GM12872 (cell line): ENCODE results near the gene CTXN1.

Experiments
- CTCF ChIP-seq: IDR thresholded peaks from 3 replicates; pipeline ENCODE4 v1.5.1; 2011; ENCODE audit warnings: low read depth, mild to moderate bottlenecking, low read length, moderate library complexity; ENCODE audit not compliant: insufficient read depth

CTXN1 gene

DNA sequence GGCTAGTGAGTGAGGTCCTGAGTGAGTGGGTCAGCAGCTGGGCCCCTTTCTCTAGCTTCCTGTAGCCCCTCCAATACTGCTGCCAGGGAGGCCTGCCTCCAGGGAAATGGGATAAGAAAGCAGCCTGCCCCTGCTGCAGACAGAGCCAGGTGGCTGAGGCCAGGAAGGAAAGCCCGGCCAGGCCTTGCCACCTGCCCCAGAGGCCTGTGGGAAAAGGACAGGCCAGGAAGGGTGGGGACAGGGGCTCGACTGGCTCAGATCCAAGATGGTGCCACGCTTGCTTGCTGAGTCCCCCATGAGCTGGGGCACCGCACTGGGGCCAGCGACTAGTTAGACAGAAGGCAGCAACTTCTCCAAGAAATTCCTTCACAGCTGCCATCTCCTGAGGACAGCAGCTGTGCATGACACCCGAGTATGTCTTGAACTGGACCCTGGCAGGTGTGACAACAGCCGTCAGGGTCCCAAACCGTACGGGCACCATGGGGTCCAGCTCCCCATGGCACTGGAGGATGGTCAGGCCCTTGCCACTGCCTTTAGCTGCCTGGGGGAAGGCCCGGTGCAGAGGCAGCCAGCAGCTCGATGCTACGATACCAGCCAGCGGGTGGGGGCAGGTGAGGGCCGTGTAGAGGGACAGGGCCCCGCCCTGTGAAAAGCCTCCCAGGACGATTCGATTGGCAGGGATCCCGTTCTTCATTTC is 46.7 kb downstream of the CTXN1 start:
- no peak for TF ChIP-seq CTCF

- no peak for TF ChIP-seq CTCF
Observed at GRCh38 chr19:7877249-7877836, 48.6 kb downstream of the CTXN1 start.

GRCh38 chr19:7874897-7875273 is 51.0 kb downstream of the CTXN1 start:
- TF ChIP-seq CTCF, result no peak
